ENCODE measurements around the gene CXorf38. TPM values are rescaled to one million over a fixed set of nuclear protein-coding genes. Genes with fewer than 3 reads are reported as not detected.

The CXorf38 gene
- total RNA-seq, 1 donor from 2014 or later: 12.3 TPM

Other genes with a start within 250 kb of the CXorf38 start
- gene ATP6AP2, start 66.6 kb downstream of the CXorf38 start, total RNA-seq: 111 TPM
- not detected for gene MPC1L, start 24.1 kb downstream of the CXorf38 start, total RNA-seq
- gene MED14, start 88.0 kb upstream of the CXorf38 start, total RNA-seq: 40.5 TPM

Measured in mucosa of gallbladder (tissue), 1 donor.